ENCODE measurements around the gene MYH11.

MYH11 gene

DNA sequence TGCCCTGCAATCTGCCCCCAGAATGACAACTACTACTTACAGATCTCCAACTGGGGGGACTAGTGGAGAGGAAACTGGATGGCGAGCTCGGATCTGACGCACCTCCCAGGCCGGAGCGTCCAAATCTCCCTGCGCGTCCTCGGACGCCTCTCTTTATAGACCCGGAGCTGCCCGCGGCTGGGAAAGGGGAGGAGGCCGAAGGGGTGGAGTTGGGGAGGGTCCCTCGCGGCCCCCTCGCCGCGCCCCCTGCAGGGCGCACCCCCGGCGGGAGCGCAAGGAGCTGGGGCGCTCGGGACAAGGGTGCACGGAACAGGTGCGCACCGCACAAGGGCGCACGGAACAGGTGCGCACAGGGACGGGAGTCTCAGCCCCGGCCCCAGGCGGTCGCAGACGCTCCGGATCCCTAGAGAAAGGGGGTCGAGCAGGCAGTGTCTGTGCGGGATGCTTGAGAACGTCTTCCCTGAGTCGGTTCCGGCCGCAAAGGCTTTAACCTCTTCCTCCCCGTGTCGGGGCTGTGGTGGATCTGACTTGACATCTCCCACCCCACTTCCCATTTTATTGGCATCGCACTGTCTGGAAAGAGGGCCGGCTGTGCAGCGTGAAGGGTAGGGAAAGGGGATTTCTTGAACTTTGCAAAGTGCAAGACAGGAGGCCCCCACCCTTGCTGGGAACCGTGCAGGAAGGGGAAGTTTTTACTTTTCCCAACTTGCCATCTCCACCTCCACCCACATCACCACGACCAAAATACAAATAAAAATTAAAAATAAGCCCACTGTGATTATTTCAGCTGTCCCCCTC is at the start of gene MYH11:
MYH11 (minus strand) TSS at position 128 of the 798 bp plus-strand sequence. CDS start 18,776 bp downstream, outside the sequence.
- no peak for DNase-seq

DNA sequence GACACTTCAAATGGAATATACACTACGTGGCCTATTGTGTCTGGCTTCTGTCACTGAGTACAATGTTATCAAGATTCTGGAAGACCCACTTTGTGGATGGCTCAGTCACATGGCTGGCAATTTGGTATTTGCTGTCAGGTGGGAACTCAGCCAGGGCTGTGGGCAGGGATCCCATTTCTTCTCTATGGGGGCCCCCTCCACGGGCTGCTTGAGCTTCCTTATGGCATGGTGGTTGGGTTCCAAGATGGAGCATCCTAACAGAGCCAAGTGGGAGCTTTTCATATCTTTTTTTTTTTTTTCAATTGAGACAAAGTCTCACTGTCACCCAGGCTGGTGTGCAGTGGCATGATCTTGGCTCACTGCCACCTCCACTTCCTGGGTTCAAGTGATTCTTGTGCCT is 49.6 kb upstream of the MYH11 start:
- no peak for DNase-seq

DNA sequence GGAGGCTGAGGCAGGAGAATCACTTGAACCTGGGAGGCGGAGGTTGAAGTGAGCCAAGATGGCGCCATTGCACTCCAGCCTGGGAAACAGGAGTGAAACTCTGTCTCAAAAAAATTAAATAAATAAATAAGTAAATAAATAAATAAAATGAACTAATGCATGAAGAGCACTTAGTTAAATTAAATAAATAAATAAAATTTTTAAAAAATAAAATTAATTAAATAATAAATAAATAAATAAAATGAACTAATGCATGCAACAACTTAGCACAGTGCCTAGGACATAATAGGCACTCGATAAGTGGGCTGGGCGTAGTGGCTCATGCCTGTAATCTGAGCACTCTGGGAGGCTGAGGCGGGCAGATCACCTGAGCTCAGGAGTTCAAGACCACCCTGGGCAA is 47.1 kb upstream of the MYH11 start:
- DNase-seq: no peak

DNA sequence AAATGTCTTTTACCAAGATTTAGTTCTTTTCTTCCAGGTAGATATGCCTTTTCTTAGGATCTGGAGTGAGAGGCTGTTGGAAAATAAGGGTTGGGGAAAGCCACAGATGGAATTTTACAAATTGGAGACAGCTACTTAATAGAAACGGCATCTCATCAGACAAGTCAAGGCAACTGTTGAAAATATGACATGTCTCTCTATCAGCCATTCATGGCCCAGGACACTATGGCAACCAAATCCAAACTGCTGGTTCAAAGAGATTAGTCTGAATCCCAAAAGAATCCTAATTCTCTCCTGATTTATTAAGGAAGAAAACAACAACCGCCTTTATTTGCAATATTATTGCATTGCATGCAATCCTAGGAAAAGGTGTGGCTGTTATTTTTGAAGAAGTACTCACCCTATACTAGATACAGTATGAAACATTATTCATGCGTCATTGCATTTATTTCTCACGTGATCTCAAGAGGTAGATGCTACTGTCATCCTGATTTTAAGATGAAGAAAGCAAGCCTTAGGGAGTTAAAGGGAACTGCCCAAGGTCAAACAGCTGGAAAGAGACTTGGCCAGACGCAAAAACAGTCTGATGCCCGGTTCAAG is 44.2 kb upstream of the MYH11 start:
- DNase-seq: no peak

DNA sequence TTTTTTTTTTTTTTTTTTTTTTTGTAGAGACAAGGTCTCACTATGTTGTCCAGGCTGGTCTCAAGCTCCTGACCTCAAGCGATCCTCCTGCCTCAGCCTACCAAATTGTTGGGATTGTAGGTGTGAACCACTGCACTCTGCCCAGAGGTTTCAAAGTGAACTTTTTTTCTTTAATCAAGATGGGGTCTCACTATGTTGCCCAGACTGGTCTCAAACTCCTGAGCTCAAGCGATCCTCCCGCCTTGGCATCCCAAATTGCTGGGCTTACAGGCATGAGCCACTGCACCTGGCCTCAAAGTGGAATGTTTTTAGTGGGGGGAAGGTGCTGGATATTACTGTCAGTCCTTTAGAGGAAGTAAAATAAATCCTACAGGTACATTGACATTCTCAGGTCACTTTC is 43.5 kb upstream of the MYH11 start:
- DNase-seq: no peak

DNA sequence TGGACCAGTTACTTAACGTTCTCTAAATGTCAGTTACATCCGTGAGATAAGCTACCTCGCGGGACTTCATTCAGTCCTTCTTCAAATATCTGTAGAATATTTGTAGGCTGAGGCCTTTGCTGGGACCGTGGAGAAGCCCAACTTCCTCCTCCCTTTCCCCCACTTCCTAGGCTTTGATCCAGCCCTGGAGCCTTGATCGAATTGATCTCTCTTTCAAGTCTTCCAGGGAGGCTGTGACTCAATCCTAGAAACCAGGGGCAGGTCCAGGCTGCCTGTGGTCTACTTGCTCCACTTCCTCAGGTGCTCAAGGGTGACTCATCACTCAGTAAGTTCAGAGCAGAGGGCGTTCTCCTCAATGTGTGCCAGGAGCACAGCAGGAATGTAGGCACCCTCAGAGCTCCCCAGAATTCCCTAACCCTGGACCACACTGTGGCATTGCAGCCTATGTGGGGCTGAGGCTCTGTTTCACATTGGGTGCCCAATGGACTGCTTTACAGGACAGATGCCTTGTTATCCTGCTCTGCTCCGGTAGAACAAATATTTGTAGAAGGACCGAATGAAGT is 42.8 kb upstream of the MYH11 start:
- DNase-seq: peak; percentile 16

DNA sequence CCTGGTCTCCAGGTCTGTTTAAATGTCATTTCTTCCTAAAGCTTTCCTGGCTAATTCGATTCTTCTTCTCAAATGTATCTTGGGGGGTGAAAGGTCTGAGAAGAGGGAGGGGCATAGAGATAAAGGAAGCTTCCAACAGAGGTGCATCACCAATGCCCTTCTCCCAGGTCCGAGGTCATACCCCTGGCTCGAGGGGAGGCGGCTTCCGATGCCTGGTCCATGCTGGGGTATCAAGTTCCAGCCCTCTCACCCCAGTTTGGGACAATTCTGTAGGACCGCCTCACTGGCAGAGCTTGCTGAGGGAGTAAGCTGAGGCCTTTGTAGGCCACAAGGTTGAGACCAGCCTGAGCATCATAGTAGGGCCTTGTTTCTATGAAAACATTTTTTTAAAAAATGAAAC is 41.8 kb upstream of the MYH11 start:
- no peak for DNase-seq

DNA sequence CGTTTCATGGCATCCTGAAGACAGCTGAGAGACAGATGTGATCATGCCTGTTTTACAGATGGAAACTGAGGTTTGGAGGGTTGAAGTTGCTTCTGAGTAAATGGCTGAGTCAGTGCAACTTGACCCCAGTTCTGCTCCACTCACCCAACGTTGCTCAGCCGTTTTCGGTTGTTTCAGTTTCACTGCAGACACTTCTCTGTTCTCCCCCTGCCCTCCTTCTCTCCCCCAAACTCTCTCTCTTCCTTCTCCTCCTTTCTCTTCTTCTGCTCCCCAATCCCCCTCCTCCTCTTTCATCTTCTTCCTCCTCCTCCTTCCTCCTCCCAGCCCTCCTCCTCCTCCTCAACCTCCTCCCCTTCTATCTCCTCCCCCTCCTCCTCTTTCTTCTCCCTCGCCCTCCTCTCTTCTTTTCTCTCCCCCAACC is 41.0 kb upstream of the MYH11 start:
- peak; percentile 17 for DNase-seq

DNA sequence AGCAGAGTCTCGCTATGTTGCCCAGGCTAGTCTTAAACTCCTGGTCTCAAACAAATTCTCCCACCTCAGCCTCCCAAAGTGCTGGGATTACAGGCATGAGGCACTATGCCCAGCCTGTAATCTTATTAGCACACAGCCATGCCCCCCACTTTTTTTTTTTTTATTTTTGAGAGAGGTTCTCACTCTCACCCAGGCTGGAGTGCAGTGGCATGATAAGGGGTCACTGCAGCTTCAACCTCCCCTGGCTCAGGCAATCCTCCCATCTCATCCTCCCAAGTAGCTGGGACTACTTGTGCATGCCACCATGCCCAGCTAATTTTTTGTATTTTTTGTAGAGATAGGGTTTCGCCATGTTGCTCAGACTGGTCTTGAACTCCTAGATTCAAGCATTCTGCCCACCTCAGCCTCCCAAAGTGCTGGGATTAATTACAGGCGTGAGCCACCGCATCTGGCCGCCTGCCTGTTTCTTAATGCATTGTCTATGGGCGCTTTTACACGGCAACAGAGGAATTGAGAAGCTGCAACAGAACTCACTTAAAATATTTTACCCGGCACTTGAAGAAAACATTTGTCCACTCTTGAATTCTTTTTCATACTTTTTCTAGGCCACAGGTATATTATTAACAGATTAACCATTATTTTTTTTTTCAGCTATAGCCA is 40.4 kb upstream of the MYH11 start:
- DNase-seq: no peak

DNA sequence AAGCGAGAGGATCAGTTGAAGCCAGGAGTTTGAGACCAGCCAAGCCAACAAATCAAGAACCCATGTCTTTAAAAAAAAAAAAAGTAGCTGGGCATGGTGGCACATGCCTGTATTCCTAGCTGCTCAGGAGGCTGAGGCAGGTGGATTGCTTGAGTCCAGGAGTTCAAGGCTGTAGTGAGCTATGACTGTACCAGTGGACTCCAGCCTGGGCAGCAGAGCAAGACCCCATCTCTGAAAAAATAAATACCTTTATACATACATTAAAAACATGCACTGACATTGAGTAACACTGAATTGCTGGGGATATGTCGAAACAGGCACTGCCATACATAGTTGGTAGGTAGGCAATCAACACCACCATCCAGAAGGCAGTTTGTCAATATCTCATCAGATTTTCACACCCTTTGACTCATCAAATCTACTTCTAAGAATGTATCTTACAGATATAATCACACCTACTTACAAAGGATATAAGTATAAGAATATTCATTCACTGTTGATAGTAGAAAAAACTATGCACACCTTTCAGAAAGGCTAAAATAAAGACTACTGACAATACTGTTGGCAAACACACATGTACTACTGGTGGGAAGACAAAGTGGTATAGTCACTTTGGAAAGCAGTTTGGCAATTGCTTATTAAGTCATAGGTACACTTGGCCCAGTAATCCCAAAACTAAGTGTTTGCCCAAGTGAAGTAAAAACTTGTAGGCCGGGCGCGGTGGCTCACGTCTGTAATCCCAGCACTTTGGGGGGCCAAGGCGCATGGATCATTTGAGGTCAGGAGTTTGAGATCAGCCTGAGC is 37.9 kb upstream of the MYH11 start:
- no peak for DNase-seq

DNA sequence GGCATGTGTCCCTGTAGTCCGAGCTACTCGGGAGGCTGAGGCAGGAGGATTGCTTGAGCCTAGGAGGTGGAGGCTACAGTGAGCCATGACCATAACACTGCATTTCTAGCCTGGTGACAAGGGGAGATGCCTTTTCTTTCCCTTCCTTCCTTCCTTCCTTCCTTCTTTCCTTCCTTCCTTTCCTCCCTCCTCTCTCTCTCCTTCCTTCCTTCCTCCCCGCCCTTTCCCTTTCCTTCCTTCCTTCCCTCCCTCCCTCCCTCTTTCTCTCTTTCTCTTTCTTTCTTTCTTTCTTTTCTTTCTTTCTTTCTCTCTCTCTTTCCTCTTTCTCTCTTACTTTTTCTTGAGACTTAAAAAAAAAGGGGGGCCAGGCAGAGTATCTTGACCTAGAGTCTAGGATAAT is 34.7 kb upstream of the MYH11 start:
- no peak for DNase-seq

DNA sequence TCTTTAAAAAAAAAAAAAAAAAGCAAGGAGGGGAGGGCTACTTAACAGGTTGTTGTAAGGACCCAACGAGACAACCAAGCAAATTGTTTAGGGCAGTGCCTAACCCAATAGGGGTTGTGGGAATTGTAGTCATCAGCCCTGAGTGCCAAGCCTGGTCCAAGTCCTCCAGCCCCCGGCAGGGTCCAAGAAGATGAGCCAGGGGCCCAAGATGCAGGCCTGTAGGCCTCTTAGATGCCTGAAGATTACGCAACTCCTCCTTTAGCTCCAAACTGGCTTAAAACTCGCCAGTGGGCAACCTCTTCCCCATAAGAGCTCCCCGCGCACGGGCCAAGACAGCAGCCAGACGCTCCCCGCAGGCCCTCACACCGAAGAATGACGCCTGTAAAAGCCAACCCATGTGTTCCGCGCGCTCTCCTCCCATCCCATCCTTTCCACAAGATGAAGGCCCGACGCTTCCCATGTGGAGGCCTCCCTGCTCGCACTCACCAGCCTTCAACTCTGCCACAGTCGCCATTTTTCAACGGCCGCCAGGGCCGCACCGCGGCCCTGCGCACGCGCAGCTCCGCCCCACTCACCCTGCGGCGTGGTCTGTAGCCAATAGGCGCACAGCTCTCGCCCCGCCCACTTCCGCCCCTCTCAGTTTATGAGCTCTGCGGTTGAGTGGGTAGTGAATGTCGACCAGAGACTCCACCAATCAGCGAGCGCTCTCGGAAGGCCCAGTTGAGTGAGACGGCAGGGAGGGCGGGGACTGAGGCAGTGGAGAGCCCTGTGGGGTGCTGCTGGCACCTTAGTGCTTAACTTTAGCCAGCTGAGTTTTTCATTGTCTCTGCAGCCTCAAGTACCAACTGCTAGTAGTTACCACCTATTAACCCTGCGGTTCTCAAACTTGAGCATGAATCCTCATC is 31.5 kb upstream of the MYH11 start, which contains the start of gene CEP20:
CEP20 (minus strand) TSS at position 532 of the 905 bp plus-strand sequence; CDS start at position 514, 18 bp downstream.
- DNase-seq: peak; percentile 99

DNA sequence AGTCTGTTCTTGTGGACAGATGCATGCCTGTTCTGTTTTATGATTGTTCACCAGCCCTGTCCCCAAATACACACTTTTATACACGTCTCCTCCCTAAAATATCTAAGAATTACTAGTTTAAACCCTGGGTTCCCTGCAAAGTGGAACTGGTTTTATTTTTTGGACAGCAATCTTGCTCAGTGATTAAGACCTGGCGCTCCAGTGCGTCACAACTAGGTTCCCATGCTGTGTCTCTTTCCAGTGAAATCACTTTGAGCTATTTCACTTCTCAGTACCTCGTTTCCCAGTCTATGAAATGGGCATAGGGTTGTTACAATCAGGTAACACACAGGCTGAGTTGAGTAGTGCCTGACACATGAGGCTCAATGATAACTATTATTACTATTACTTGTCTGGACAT is 30.5 kb upstream of the MYH11 start:
- no peak for DNase-seq

DNA sequence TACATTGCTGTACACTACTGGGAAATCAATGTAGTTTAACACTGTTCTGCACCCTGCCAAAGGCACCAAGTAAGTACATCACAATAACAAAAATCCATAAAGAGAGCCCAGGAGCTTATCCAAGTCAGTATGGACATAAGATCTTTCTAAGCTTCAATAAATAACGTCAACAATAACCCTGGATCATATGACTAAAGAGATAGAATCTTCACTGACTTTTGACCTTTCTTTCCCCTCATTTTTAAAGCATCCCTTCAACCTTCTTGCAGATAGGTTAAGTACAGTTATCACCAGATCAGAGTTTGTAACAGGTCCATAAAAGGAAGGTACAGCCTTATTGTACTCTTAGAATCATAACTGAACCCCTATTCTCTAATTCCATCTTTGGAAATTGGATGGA is 29.2 kb upstream of the MYH11 start:
- no peak for DNase-seq

DNA sequence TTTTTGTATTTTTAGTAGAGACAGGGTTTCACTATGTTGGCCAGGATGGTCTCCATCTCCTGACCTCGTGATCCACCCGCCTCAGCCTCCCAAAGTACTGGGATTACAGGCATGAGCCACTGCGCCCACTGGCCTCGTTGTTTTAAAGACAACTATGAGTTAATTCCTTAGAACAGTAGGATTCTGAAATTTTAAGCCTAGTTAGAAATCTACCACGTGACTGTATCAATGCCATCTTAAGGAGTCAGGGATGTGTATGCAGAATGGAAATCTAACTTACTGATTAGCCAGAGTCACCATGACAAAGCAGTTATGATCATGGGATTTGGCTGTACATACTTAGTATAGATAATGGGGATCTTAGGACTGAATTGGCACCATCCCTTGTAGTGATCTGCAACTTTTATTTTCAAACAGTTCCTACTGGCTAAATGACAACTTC is 28.8 kb upstream of the MYH11 start:
- no peak for DNase-seq

DNA sequence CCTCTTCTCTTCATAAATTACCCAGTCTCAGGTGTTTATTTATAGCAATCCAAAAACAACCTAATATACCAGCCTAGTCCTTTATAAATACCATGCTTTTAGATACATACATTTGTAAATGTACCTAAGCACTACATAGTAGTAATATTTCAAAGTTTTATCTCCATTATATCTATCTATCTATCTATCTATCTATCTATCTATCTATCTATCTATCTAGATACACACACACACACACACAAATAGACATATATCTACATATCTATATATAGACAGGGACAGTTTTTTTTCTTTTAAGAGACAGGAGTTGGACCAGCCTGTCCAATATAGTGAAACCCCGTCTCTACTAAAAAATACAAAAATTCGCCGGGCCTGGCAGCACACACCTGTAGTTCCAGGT is 25.7 kb upstream of the MYH11 start:
- DNase-seq: no peak

DNA sequence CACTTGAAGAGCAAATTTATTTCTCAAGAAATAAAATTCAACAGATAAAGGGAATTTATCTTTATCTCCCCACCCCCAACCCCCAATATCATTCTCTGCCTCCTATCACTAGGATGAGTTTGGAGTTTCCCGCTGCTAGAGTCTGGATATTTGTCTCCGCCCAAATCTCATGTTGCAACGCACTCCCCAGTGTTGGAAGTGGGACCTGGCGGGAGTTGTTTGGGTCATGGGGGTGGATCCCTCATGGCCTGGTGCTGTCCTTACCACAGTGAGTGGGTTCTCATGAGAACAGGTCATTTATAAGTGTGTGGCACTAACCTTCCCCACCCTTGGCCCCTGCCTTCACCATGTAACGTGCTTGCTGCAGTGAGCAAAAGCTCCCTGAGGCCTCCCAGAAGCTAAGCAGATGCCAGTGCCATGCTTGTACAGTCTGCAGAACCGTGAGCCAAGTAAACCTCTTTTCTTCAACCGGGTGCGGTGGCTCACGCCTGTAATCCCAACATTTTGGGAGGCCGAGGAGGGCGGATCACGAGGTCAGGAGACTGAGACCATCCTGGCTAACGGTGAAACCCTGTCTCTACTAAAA is 25.1 kb upstream of the MYH11 start:
- DNase-seq: no peak

DNA sequence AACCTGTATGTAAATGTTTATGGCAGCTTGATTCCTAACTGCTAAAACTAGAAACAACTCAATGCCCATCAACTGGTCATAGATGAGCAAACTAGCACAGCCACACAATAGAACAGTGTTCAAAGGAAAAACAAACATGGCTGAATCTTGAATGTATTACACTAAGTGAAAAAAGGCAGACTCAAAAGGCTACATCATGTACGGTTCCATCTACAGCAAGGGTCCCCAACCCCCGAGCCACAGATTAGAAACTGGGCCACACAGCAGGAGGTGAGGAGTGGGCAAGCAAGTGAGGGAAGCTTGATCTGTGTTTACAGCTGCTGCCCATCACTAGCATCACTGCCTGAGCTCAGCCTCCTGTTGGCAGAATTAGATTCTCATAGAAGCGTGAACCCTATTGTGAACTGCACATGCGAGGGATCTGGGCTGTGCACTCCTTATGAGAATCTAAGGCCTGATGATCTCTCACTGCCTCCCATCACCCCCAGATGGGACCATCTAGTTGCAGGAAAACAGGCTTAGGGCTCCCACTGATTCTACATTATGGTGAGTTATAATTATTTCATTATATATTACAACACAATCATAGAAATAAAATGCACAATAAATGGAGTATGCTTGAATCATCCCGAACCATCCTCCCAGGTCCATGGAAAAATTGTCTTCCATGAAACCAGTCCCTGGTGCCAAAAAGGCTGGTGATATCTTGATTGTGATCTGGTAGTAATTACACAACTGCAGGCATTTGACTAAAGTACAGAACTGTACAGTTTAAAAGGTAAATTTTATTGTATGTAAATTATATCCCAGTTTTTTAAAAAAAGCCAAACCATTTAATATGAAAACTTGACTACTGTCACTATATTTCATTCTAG is 23.8 kb upstream of the MYH11 start:
- no peak for DNase-seq

DNA sequence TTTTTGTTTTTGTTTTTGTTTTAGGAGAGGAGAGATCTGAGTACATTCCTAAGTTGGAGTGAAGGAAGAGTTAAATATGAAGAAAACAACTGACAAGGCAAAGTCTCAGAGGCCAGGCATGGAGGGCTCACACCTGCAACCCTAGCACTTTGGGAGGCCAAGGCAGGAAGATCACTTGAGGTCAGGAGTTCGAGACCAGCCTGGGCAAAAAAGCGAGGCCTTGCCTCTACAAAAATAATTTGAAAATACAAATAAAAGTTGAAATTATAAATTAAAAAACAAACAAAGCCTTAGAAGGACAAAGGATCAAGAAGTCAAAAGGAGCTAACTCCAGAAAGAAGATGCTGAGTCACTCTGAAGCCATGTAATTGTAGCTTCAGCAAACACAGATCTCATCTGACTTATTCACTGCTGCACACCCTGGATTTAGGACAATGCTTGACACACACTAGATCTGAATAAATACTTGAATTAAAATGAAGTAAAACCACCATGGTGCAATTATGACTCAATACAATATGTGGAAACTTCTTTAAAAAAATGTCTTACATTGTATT is 22.5 kb upstream of the MYH11 start:
- no peak for DNase-seq

DNA sequence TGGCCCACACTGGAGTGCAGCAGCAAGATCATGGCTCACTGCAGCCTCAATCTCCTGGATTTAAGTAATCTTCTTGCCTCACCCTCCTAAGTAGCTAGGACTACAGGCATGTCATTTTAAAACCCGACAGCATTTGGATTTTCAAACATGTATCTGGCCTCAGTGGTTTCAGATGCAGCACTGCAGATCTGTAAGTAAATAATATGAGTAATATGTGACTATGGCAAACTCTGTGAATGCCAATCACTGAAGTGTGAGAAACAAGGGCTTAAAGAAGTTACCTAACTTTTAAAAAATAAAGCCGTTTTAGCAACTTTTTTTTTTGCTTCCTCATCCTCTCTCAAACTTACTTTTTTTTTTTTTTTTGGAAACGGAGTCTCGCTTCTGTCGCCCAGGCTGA is 19.7 kb upstream of the MYH11 start:
- no peak for DNase-seq
